ENCODE measurements around the gene MMAA. TPM values are rescaled to one million over a fixed set of nuclear protein-coding genes. Genes with fewer than 3 reads are reported as not detected.

The MMAA gene
- polyA plus RNA-seq, 3 donors: 2.1 to 4.0 (median 2.5) TPM

- Histone ChIP-seq H3K4me2 (replicated peaks; ENCODE audit: extremely low read depth, low read length, poor library complexity, severe bottlenecking) (no peak overlapping the region), H3K9me3 (replicated peaks in 1 of 2; ENCODE audit: control insufficient read depth in 1 of 2, insufficient read depth in 1 of 2, low read length in 2 of 2) (no peaks in the 10 kb centered on the region), H2AFZ (ENCODE audit: insufficient read depth, low read depth, low read length, poor library complexity, severe bottlenecking) (no peak overlapping the region), H3K79me2 (ENCODE audit: insufficient read depth, low read length) (peaks cover 7% of the 10 kb centered on the region), H4K20me1 (ENCODE audit: insufficient read depth, low read length) (no peaks in the 10 kb centered on the region), H3K27ac (ENCODE audit: low read depth in 1 of 2, low read length in 2 of 2) (no peak overlapping the region), H3K4me1 (ENCODE audit: control insufficient read depth in 1 of 2, insufficient read depth in 2 of 2, low read length in 2 of 2) (peaks cover 21 to 22% of the 10 kb centered on the region in 2 donors), H3K36me3 (replicated peaks in 1 of 2; ENCODE audit: control insufficient read depth in 1 of 2, insufficient read depth in 2 of 2, low read length in 2 of 2) (no peaks in the 10 kb centered on the region), H3K4me3 (replicated peaks in 1 of 3; ENCODE audit: low read depth in 2 of 3, low read length in 3 of 3) (no peak overlapping the region), H3K27me3 (ENCODE audit: control insufficient read depth in 2 of 2, insufficient read depth in 2 of 2, low read length in 2 of 2) (no peaks in the 10 kb centered on the region), H3K9ac (ENCODE audit: insufficient read depth, low read length, poor library complexity, severe bottlenecking) (no peak overlapping the region)
- TF ChIP-seq CTCF (IDR thresholded peaks at IDR 0.05): no peak
- Mint-ChIP-seq H3K27me3 (ENCODE audit: low read depth in 3 of 3) (peaks cover 0 to 3% (median 0%) of the 10 kb centered on the region in 3 donors), H3K4me3 (peak overlapping the region in 1 of 2 donors; percentile 68), H3K4me1 (peaks cover 25% of the 10 kb centered on the region), H3K27ac (peak overlapping the region in 6 of 7 donors; percentile 0 to 59 (median 40)), H3K36me3 (no peaks in the 10 kb centered on the region), H3K9me3 (no peaks in the 10 kb centered on the region)
- WGBS (ENCODE audit: insufficient coverage): no CpG with 5 or more reads among the region's 5 CpGs
- peak; percentile 53 to 69 (median 55) for DNase-seq
- intact Hi-C loops (cut with micrococcal nuclease): loop anchor here in 1 of 2 donors (5.0 kb wide), 1 partner anchor 381 kb away; no protein-coding TSS in a partner anchor
These were observed 5.5 kb upstream of the MMAA start for GRCh38 chr4:145613566-145614232.

GRCh38 chr4:145614233-145614610 lies 5.0 kb upstream of the MMAA start:
- no peak for TF ChIP-seq CTCF (IDR thresholded peaks at IDR 0.05)
- no peak overlapping the region for H3K27ac ChIP-seq (ENCODE audit: low read depth in 1 of 2, low read length in 2 of 2)
- H4K20me1 ChIP-seq (ENCODE audit: insufficient read depth, low read length): no peaks in the 10 kb centered on the region
- peaks cover 21 to 22% of the 10 kb centered on the region in 2 donors for H3K4me1 ChIP-seq (ENCODE audit: control insufficient read depth in 1 of 2, insufficient read depth in 2 of 2, low read length in 2 of 2)
- no peaks in the 10 kb centered on the region for H3K27me3 Mint-ChIP-seq (ENCODE audit: low read depth in 3 of 3)
- H2AFZ ChIP-seq (ENCODE audit: insufficient read depth, low read depth, low read length, poor library complexity, severe bottlenecking): no peak overlapping the region
- H3K79me2 ChIP-seq (ENCODE audit: insufficient read depth, low read length): peaks cover 8% of the 10 kb centered on the region
- intact Hi-C loops (cut with micrococcal nuclease): loop anchor here in 1 of 2 donors (5.0 kb wide), 1 partner anchor 382 kb away; no protein-coding TSS in a partner anchor
- no peak overlapping the region for H3K4me2 ChIP-seq (replicated peaks; ENCODE audit: extremely low read depth, low read length, poor library complexity, severe bottlenecking)
- peaks cover 25% of the 10 kb centered on the region for H3K4me1 Mint-ChIP-seq
- H3K36me3 ChIP-seq (replicated peaks in 1 of 2; ENCODE audit: control insufficient read depth in 1 of 2, insufficient read depth in 2 of 2, low read length in 2 of 2): no peaks in the 10 kb centered on the region
- H3K9me3 Mint-ChIP-seq: no peaks in the 10 kb centered on the region
- no peaks in the 10 kb centered on the region for H3K9me3 ChIP-seq (replicated peaks in 1 of 2; ENCODE audit: control insufficient read depth in 1 of 2, insufficient read depth in 1 of 2, low read length in 2 of 2)
- no peaks in the 10 kb centered on the region for H3K36me3 Mint-ChIP-seq
- no peak overlapping the region for H3K4me3 ChIP-seq (replicated peaks in 1 of 3; ENCODE audit: low read depth in 2 of 3, low read length in 3 of 3)
- H3K9ac ChIP-seq (ENCODE audit: insufficient read depth, low read length, poor library complexity, severe bottlenecking): no peak overlapping the region
- no peak for DNase-seq
- no peaks in the 10 kb centered on the region for H3K27me3 ChIP-seq (ENCODE audit: control insufficient read depth in 2 of 2, insufficient read depth in 2 of 2, low read length in 2 of 2)
- peak overlapping the region in 3 of 7 donors; percentile 33 to 50 (median 36) for H3K27ac Mint-ChIP-seq
- no CpG with 5 or more reads among the region's 2 CpGs for WGBS (ENCODE audit: insufficient coverage)
- H3K4me3 Mint-ChIP-seq: no peak overlapping the region
